Measurements from ENCODE around the gene RPS6KL1.

DNA sequence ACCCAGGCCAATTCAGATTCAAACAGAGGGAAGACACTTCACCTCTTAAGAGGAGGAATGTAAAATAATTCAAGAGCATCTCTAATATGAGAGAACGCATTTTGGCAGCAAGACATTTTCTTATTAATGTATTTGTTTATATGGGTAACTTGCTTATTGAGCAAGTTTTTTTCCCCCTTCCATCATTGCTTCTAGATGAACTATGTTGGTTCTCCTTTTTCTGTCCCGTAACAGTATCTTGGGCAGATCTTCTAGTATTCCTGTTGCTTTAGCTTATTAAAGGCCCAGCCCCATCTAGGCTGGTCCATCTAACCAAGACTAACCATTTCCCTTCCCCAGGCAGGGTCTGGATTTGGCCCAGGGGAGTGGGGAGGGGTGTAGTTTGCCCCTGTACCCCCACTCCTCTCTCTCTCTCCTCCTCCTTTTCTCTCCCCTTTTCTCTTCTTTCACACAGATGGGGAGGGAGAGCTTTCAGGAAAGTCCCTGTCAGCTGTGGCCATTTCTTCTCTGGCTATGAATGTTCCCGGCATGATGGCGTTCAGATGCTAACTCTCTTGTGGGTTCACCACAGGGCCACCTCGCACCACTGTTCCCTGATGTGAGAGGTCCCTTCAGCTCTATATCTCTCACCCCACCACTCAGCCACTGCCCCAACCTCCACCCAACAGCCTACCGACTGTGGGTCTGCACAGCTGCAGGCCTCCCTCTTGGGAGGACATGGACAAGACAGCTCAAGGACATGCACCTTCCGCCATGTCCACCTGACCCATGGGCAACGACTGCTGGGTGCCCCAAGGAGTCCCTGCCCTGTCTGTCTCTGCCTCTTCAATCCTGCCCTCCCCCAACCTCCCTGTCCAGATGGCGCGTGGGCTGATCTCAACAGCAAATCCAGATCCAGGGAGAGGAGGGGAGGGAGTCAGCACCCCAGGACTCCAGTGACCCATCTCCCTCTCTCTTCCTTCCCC, 15.8 kb upstream of the RPS6KL1 start:
- TF ChIP-seq CTCF (IDR thresholded peaks at IDR 0.05) (no peak), POLR2A (IDR thresholded peaks at IDR 0.05) (no peak)
